Measurements from ENCODE around the gene MRPS23. TPM values are rescaled to one million over a fixed set of nuclear protein-coding genes. Genes with fewer than 3 reads are reported as not detected.

MRPS23 gene
- total and polyA plus RNA-seq, 2 of the 13 experiments (the other 11 are each of a cell fraction or from before 2014, with no cell fraction given) = 63.2 to 181 TPM

- TF ChIP-seq IKZF5 (CRISPR knock-in tag; IDR thresholded peaks at IDR 0.05) (peak; percentile 48), CAMTA2 (CRISPR knock-in tag; IDR thresholded peaks at IDR 0.05; ENCODE audit: borderline replicate concordance) (no peak), ZNF704 (CRISPR knock-in tag; IDR thresholded peaks at IDR 0.05; ENCODE audit: borderline replicate concordance) (no peak), SALL2 (CRISPR knock-in tag; IDR thresholded peaks at IDR 0.05) (no peak), KLF12 (CRISPR knock-in tag; IDR thresholded peaks at IDR 0.05; ENCODE audit: borderline replicate concordance) (no peak), MIXL1 (CRISPR knock-in tag; IDR thresholded peaks at IDR 0.05) (no peak), ZNF646 (CRISPR knock-in tag; IDR thresholded peaks at IDR 0.05) (0 out of 2 replicates have a peak, but pooled peaks have one; percentile 13), NFATC3 (CRISPR knock-in tag; IDR thresholded peaks at IDR 0.05) (no peak), ZNF276 (CRISPR knock-in tag; IDR thresholded peaks at IDR 0.05; ENCODE audit: low read depth) (no peak), FOXK1 (CRISPR knock-in tag; IDR thresholded peaks at IDR 0.05; ENCODE audit: borderline replicate concordance, low read depth) (no peak), ZFP90 (CRISPR knock-in tag; IDR thresholded peaks at IDR 0.05; ENCODE audit: borderline replicate concordance) (no peak), SMAD1 (CRISPR knock-in tag; IDR thresholded peaks at IDR 0.05; ENCODE audit: borderline replicate concordance, low read depth) (no peak), KDM5B (CRISPR knock-in tag; IDR thresholded peaks at IDR 0.05; ENCODE audit: borderline replicate concordance) (no peak; the same call in 1 of the 2 replicates), ZNF703 (CRISPR knock-in tag; IDR thresholded peaks at IDR 0.05; ENCODE audit: borderline replicate concordance) (0 out of 2 replicates have a peak, but pooled peaks have one; percentile 58), ZFP82 (CRISPR knock-in tag; IDR thresholded peaks at IDR 0.05; ENCODE audit: borderline replicate concordance) (peak; percentile 38; the same call in 1 of the 2 replicates), ZNF382 (CRISPR knock-in tag; IDR thresholded peaks at IDR 0.05; ENCODE audit: borderline replicate concordance) (no peak), BRD4 (CRISPR knock-in tag; IDR thresholded peaks at IDR 0.05) (no peak), RFX3 (CRISPR knock-in tag; IDR thresholded peaks at IDR 0.05) (no peak)
These were observed 11.4 kb upstream of the MRPS23 start (continued) for GRCh38 chr17:57861000-57861789.

All from HepG2 (cell line).